H1 (cell line): ENCODE measurements around the gene GPANK1. TPM values are rescaled to one million over a fixed set of nuclear protein-coding genes. Genes with fewer than 3 reads are reported as not detected.

Source experiments
- CTCF ChIA-PET: fragments of 300-600 bp; sonication (Branson Sonifier 250); formaldehyde crosslinking; loops from one replicate; lab custom pipeline; 2021; ENCODE audit not compliant: partially characterized antibody; lab: Charles Lee
- POLR2A ChIA-PET: fragments of 300-600 bp; sonication (Branson Sonifier 250); formaldehyde crosslinking; loops from one replicate; lab custom pipeline; 2021; ENCODE audit warnings: inconsistent platforms; ENCODE audit not compliant: partially characterized antibody; lab: Charles Lee
- DNase-seq, 2 experiments: peaks; one replicate each; pipeline versions ENCODE4 v3.0.0 to v3.0.0-alpha.2; 2010 to 2022; ENCODE audit warnings: low spot score in 2 of 2, low read depth in 1 of 2, mixed read lengths in 1 of 2
- FAIRE-seq: peaks from 2 replicates; lab custom pipeline; 2011; peaks lifted over from hg19 to GRCh38; lab: Jason Lieb, UNC
- H2AFZ ChIP-seq: 2 replicates; pipeline ENCODE4 v1.8.1; 2012; ENCODE audit warnings: low read length, inconsistent platforms
- H2AK5ac ChIP-seq: 2 replicates; pipeline ENCODE4 v1.6.1; 2013; ENCODE audit warnings: low read depth, low read length
- H2BK120ac ChIP-seq: replicated peaks from 2 replicates; pipeline ENCODE3; 2013; ENCODE audit warnings: low read depth, low read length, inconsistent platforms
- H2BK12ac ChIP-seq: 2 replicates; pipeline ENCODE4 v1.6.1; 2013; ENCODE audit warnings: low read depth, low read length
- H2BK15ac ChIP-seq: 2 replicates; pipeline ENCODE4 v1.6.1; 2013; ENCODE audit warnings: low read length
- H2BK20ac ChIP-seq: 2 replicates; pipeline ENCODE4 v1.6.1; 2013; ENCODE audit warnings: low read length
- H2BK5ac ChIP-seq: 2 replicates; pipeline ENCODE4 v1.6.1; 2013; ENCODE audit warnings: low read depth, low read length
- H3K14ac ChIP-seq: 2 replicates; pipeline ENCODE4 v1.6.1; 2013; ENCODE audit warnings: inconsistent platforms; ENCODE audit not compliant: insufficient read length
- H3K18ac ChIP-seq: 2 replicates; pipeline ENCODE4 v1.6.1; 2013; ENCODE audit warnings: low read length; ENCODE audit errors: extremely low read depth
- H3K23ac ChIP-seq: 2 replicates; pipeline ENCODE4 v1.6.1; 2013; ENCODE audit warnings: inconsistent platforms; ENCODE audit not compliant: insufficient read length
- H3K23me2 ChIP-seq: 2 replicates; pipeline ENCODE4 v1.6.1; 2013; ENCODE audit warnings: low read depth, low read length
- H3K27ac ChIP-seq: 2 replicates; pipeline ENCODE4 v1.6.1; 2011; ENCODE audit warnings: low read depth, low read length, inconsistent platforms
- H3K27me3 ChIP-seq, 4 experiments: replicated peaks in 1 of 4; 1 replicate in 1 of 4; 2 replicates in 3 of 4; pipeline versions ENCODE4 v1.6.1 to v1.8.1; 2011 to 2013; ENCODE audit warnings: low read length in 3 of 4, mild to moderate bottlenecking in 3 of 4, inconsistent platforms in 2 of 4, mixed read lengths in 2 of 4, moderate library complexity in 1 of 4; ENCODE audit not compliant: control insufficient read depth in 3 of 4, insufficient read depth in 3 of 4; ENCODE audit errors: extremely low read depth in 1 of 4
- H3K36me3 ChIP-seq, 4 experiments: 2 replicates each; pipeline versions ENCODE4 v1.6.1 to v1.8.1; 2011 to 2013; ENCODE audit warnings: mild to moderate bottlenecking in 4 of 4, low read length in 3 of 4, moderate library complexity in 2 of 4, control low read depth in 1 of 4, inconsistent platforms in 1 of 4; ENCODE audit not compliant: insufficient read depth in 4 of 4, control insufficient read depth in 2 of 4
- H3K4ac ChIP-seq: replicated peaks from 2 replicates; pipeline ENCODE3; 2013; ENCODE audit warnings: low read length, low read depth, mixed read lengths, inconsistent platforms; ENCODE audit not compliant: insufficient read length
- H3K4me1 ChIP-seq, 4 experiments: replicated peaks in 1 of 4; 1 replicate in 1 of 4; 2 replicates in 3 of 4; pipeline versions ENCODE4 v1.6.1 to v1.8.1; 2011 to 2013; ENCODE audit warnings: low read length in 3 of 4, inconsistent platforms in 2 of 4, mixed read lengths in 1 of 4; ENCODE audit not compliant: insufficient read depth in 4 of 4, control insufficient read depth in 3 of 4
- H3K4me2 ChIP-seq, 2 experiments: 2 replicates each; pipeline versions ENCODE4 v1.6.1 to v1.8.1; 2011 to 2013; ENCODE audit warnings: low read depth in 2 of 2, low read length in 2 of 2, control low read depth in 1 of 2, inconsistent platforms in 1 of 2, mild to moderate bottlenecking in 1 of 2; ENCODE audit not compliant: insufficient read depth in 1 of 2
- H3K4me3 ChIP-seq, 4 experiments: fragments of 200-600, 300-600 bp in 1 of 4; sonication (generic), shearing (Covaris generic), sonication (Bioruptor Twin) in 1 of 4; 2 replicates each; pipeline versions ENCODE4 v1.5.1 to v1.8.1; 2011 to 2016; ENCODE audit warnings: low read length in 4 of 4, low read depth in 3 of 4, control low read depth in 2 of 4, inconsistent platforms in 2 of 4, mild to moderate bottlenecking in 2 of 4, mixed read lengths in 1 of 4, moderate library complexity in 1 of 4; ENCODE audit not compliant: insufficient read depth in 2 of 4; ENCODE audit errors: extremely low read depth in 1 of 4
- H3K56ac ChIP-seq: replicated peaks from 2 replicates; pipeline ENCODE3; 2013; ENCODE audit warnings: low read depth, mild to moderate bottlenecking, mixed read lengths, low read length, inconsistent platforms; ENCODE audit not compliant: insufficient read length
- H3K79me1 ChIP-seq: 2 replicates; pipeline ENCODE4 v1.6.1; 2013; ENCODE audit warnings: low read depth, low read length, control low read depth
- H3K79me2 ChIP-seq, 2 experiments: 2 replicates each; pipeline versions ENCODE4 v1.6.1 to v1.8.1; 2012 to 2013; ENCODE audit warnings: low read length in 2 of 2, mild to moderate bottlenecking in 2 of 2, inconsistent platforms in 1 of 2; ENCODE audit not compliant: insufficient read depth in 2 of 2, control insufficient read depth in 1 of 2
- H3K9ac ChIP-seq, 4 experiments: replicated peaks in 1 of 4; 1 replicate in 1 of 4; 2 replicates in 3 of 4; pipeline versions ENCODE4 v1.6.1 to v1.8.1; 2011 to 2013; ENCODE audit warnings: low read depth in 3 of 4, low read length in 3 of 4, control low read depth in 2 of 4, mild to moderate bottlenecking in 2 of 4, moderate library complexity in 2 of 4, inconsistent platforms in 1 of 4; ENCODE audit errors: extremely low read depth in 1 of 4
- H3K9me3 ChIP-seq, 2 experiments: 2 replicates each; pipeline versions ENCODE4 v1.6.1 to v1.8.1; 2012 to 2013; ENCODE audit warnings: mild to moderate bottlenecking in 2 of 2, moderate library complexity in 2 of 2, control low read depth in 1 of 2, inconsistent platforms in 1 of 2, low read depth in 1 of 2, low read length in 1 of 2, mixed read lengths in 1 of 2; ENCODE audit not compliant: insufficient read depth in 2 of 2
- H4K20me1 ChIP-seq, 2 experiments: replicated peaks in 1 of 2; 2 replicates each; pipeline versions ENCODE3 to v1.8.1; 2011 to 2013; ENCODE audit warnings: inconsistent platforms in 2 of 2, low read length in 2 of 2, mild to moderate bottlenecking in 1 of 2; ENCODE audit not compliant: insufficient read depth in 2 of 2, control insufficient read depth in 1 of 2
- H4K5ac ChIP-seq: 2 replicates; pipeline ENCODE4 v1.6.1; 2013; ENCODE audit warnings: low read length, low read depth, mixed read lengths, inconsistent platforms; ENCODE audit not compliant: insufficient read length
- H4K8ac ChIP-seq: 2 replicates; pipeline ENCODE4 v1.8.0; 2013; ENCODE audit warnings: mild to moderate bottlenecking, moderate library complexity, low read length, inconsistent platforms; ENCODE audit not compliant: insufficient read depth; ENCODE audit errors: extremely low read depth
- H4K91ac ChIP-seq: replicated peaks from 2 replicates; pipeline ENCODE3; 2013; ENCODE audit warnings: low read length, mixed read lengths, inconsistent platforms; ENCODE audit not compliant: insufficient read length
- ATF3 ChIP-seq: IDR thresholded peaks from 2 replicates; pipeline ENCODE4 v1.6.1; 2011; ENCODE audit warnings: low read depth, mild to moderate bottlenecking, low read length; ENCODE audit not compliant: insufficient read depth
- CBX5 ChIP-seq: fragments of 300-800, 300-1000 bp; sonication (generic); IDR thresholded peaks from 2 replicates; pipeline ENCODE4 v1.7.1; 2016; ENCODE audit warnings: antibody characterized with exemption, low read length, low read depth
- CBX8 ChIP-seq: fragments of 300-800, 300-1000 bp; sonication (generic); IDR thresholded peaks from 2 replicates; pipeline ENCODE4 v1.7.1; 2016; ENCODE audit warnings: low read depth, low read length, borderline replicate concordance
- RAD21 ChIP-seq, 2 experiments: IDR thresholded peaks in 1 of 2; conservative IDR thresholded peaks in 1 of 2; 2 replicates each; pipeline ENCODE4 v1.6.1; 2011; ENCODE audit warnings: low read depth in 2 of 2, low read length in 2 of 2, improper control_type of control experiment in 1 of 2, inconsistent platforms in 1 of 2, mild to moderate bottlenecking in 1 of 2, moderate library complexity in 1 of 2
- SAP30 ChIP-seq: fragments of 300-600 bp; sonication (generic); IDR thresholded peaks from 2 replicates; pipeline ENCODE4 v1.7.1; 2012; ENCODE audit warnings: low read length, moderate library complexity, mild to moderate bottlenecking, inconsistent platforms; ENCODE audit not compliant: insufficient read depth, insufficient replicate concordance
- SIX5 ChIP-seq: IDR thresholded peaks from 2 replicates; pipeline ENCODE4 v1.6.1; 2011; ENCODE audit warnings: mild to moderate bottlenecking, low read depth, low read length
- TAF1 ChIP-seq: IDR thresholded peaks from 2 replicates; pipeline ENCODE4 v1.6.1; 2011; ENCODE audit warnings: mild to moderate bottlenecking, low read depth, low read length
- TCF12 ChIP-seq: IDR thresholded peaks from 2 replicates; pipeline ENCODE4 v1.6.1; 2011; ENCODE audit warnings: low read depth, mild to moderate bottlenecking, low read length
- WGBS, 2 experiments: shearing (Covaris generic) in 1 of 2; methylation state at CpG; one replicate each; pipeline versions ENCODE4 v1.1.6 to v1.1.7; 2013 to 2015; ENCODE audit warnings: low lambda C conversion rate in 2 of 2, mixed read lengths in 2 of 2, inconsistent platforms in 1 of 2, low coverage in 1 of 2, missing lambda C conversion rate in 1 of 2; ENCODE audit not compliant: insufficient replicate concordance in 2 of 2, insufficient coverage in 1 of 2, insufficient read length in 1 of 2; ENCODE audit errors: extremely low coverage in 1 of 2, missing lambda C conversion rate in 1 of 2; 5-methylcytosine and 5-hydroxymethylcytosine counted together
- polyA plus RNA-seq, 7 experiments: library from polyadenylated mRNA; depleted of rRNA in 3 of 7; stranded (reverse) in 5 of 7; unstranded in 2 of 7; fragments of >200 nt in 5 of 7; fragments of 200-250 nt in 2 of 7; gene quantifications; 1 replicate in 5 of 7; 2 replicates in 1 of 7; 4 replicates in 1 of 7; pipeline versions ENCODE4 v1.2.1 to v1.2.3, GENCODE V29; 2011 to 2013; ENCODE audit warnings: missing spikeins in 2 of 7, mixed read lengths in 2 of 7
- total RNA-seq: library from RNA; stranded (reverse); fragmentation: NEBNext Ultra II Directional; extraction: Animal tissue kit (Norgen Biotek cat#: 25700); gene quantifications from 2 replicates; pipeline ENCODE4 v1.2.1, GENCODE V29; 2021
- TF ChIP-seq, protein P1 (sequence below): IDR thresholded peaks from 2 replicates; pipeline ENCODE4 v1.6.1; 2012; ENCODE audit warnings: low read length, inconsistent platforms

The GPANK1 gene
- total and polyA plus RNA-seq, 2 of the 8 experiments (the other 6 are each of a cell fraction or from before 2014, with no cell fraction given) = 24.5 to 30.2 TPM

- no peaks in the 10 kb centered on the region for H3K27me3 ChIP-seq
- no peak overlapping the region for H3K18ac ChIP-seq
- H3K4me1 ChIP-seq = no peaks in the 10 kb centered on the region
- H2BK12ac ChIP-seq = no peak overlapping the region
- no peak overlapping the region for H2BK20ac ChIP-seq
- H3K36me3 ChIP-seq = peaks cover 82 to 100% (median 97%) of the 10 kb centered on the region in 4 experiments
- H3K4me2 ChIP-seq = no peak overlapping the region
- no peak overlapping the region for H3K14ac ChIP-seq
- H3K23me2 ChIP-seq = no peaks in the 10 kb centered on the region
- H3K79me2 ChIP-seq = peaks cover 0 to 6% of the 10 kb centered on the region in 2 experiments; a peak in 2 of 4 replicates
- DNase-seq (no peak), FAIRE-seq (no peak)
- H3K4me3 ChIP-seq = no peak overlapping the region
- H4K91ac ChIP-seq = no peak overlapping the region
- H3K79me1 ChIP-seq = peaks cover 13% of the 10 kb centered on the region; the same call in 1 of the 2 replicates
- no peak overlapping the region for H3K23ac ChIP-seq
- POLR2A ChIA-PET = interaction anchor here (0.9 to 34.9 kb wide), 9 partner anchors 5 to 176 kb away, joined by 3 to 883 read pairs (median 8); partner anchors contain the start of genes APOM, BAG6, C6orf47 and CSNK2B
- H3K4ac ChIP-seq = no peak overlapping the region
- H2BK5ac ChIP-seq = no peak overlapping the region
- no peak overlapping the region for H2AFZ ChIP-seq
- CTCF ChIA-PET = interaction anchor here (0.8 to 3.2 kb wide), 4 partner anchors 7 to 133 kb away, joined by 3 to 10 read pairs (median 4); partner anchors contain the start of gene BAG6
- peaks cover 15 to 25% of the 10 kb centered on the region in 2 experiments for H4K20me1 ChIP-seq
- no peak overlapping the region for H4K8ac ChIP-seq
- no peak overlapping the region; a peak in 1 of 7 replicates for H3K9ac ChIP-seq
- H3K27ac ChIP-seq = no peak overlapping the region
- no peak overlapping the region for H2BK120ac ChIP-seq
- no peak overlapping the region for H2AK5ac ChIP-seq
- H2BK15ac ChIP-seq = no peak overlapping the region
- WGBS, 2 experiments = 95% methylated on average over 25 of the region's 25 CpGs; no CpG with 5 or more reads in 1 of the 2 experiments
- H3K56ac ChIP-seq = no peak overlapping the region
- no peaks in the 10 kb centered on the region for H3K9me3 ChIP-seq
- no peak overlapping the region for H4K5ac ChIP-seq
- TF ChIP-seq CBX5 = no peak
- TF ChIP-seq CBX8 = no peak
- TF ChIP-seq SAP30 = no peak
- TF ChIP-seq, protein P1, sequence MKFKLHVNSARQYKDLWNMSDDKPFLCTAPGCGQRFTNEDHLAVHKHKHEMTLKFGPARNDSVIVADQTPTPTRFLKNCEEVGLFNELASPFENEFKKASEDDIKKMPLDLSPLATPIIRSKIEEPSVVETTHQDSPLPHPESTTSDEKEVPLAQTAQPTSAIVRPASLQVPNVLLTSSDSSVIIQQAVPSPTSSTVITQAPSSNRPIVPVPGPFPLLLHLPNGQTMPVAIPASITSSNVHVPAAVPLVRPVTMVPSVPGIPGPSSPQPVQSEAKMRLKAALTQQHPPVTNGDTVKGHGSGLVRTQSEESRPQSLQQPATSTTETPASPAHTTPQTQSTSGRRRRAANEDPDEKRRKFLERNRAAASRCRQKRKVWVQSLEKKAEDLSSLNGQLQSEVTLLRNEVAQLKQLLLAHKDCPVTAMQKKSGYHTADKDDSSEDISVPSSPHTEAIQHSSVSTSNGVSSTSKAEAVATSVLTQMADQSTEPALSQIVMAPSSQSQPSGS = no peak
- no peak for TF ChIP-seq TCF12
- no peak for TF ChIP-seq RAD21 (IDR thresholded peaks at IDR 0.05 in 1 of 2, conservative IDR thresholded peaks at IDR 0.05 in 1 of 2; ENCODE audit: low read depth in 2 of 2, low read length in 2 of 2)
- TF ChIP-seq ATF3 = no peak
- TF ChIP-seq TAF1 = no peak
- TF ChIP-seq SIX5 = no peak
Measured at GRCh38 chr6:31630177-31630934, 34.4 kb downstream of the GPANK1 start.
